WTC11 (cell line): Measurements from ENCODE around the gene LAMA1. TPM values are rescaled to one million over a fixed set of nuclear protein-coding genes. Genes with fewer than 3 reads are reported as not detected.
"Not testable (repeated sequence)": the region's sequence is repeated elsewhere in the genome, so short reads cannot be mapped to it uniquely, and the experiment has no call there.

ENCODE experiments used
- ATAC-seq: fragments of 200-7000 bp; cut with Tn5 transposase; 2 replicates; pipeline ENCODE4 v1.10.0; 2021; ENCODE audit warnings: mild to moderate bottlenecking, moderate library complexity
- CTCF ChIA-PET: fragments of 300-600 bp; sonication (Branson Sonifier 250); formaldehyde crosslinking; loops from one replicate; lab custom pipeline; 2021; ENCODE audit warnings: antibody characterized with exemption; lab: Charles Lee
- POLR2A ChIA-PET: fragments of 350-600 bp; sonication (Branson Sonifier 250); formaldehyde crosslinking; loops from one replicate; lab custom pipeline; 2021; ENCODE audit warnings: antibody characterized with exemption; lab: Charles Lee
- DNase-seq: peaks from one replicate; pipeline ENCODE4 v3.0.0; 2021; ENCODE audit warnings: low spot score
- H3K27ac Mint-ChIP-seq: 2 replicates; pipeline ENCODE4 v1.8.0; 2021; ENCODE audit warnings: mixed read lengths
- H3K27me3 Mint-ChIP-seq: 2 replicates; pipeline ENCODE4 v1.8.0; 2021; ENCODE audit warnings: low read depth, mild to moderate bottlenecking, moderate library complexity, mixed read lengths
- H3K36me3 Mint-ChIP-seq: 2 replicates; pipeline ENCODE4 v1.8.0; 2021; ENCODE audit warnings: mixed read lengths
- H3K4me1 Mint-ChIP-seq: 2 replicates; pipeline ENCODE4 v1.8.0; 2022; ENCODE audit warnings: mixed read lengths
- H3K4me3 Mint-ChIP-seq: 2 replicates; pipeline ENCODE4 v1.8.0; 2021; ENCODE audit warnings: mild to moderate bottlenecking, moderate library complexity, mixed read lengths
- H3K9me3 Mint-ChIP-seq: 2 replicates; pipeline ENCODE4 v1.8.0; 2021; ENCODE audit warnings: mixed read lengths
- ELF4 ChIP-seq: sonication (generic); formaldehyde crosslinking; IDR thresholded peaks from 2 replicates; pipeline ENCODE4 v1.8.1; 2022; ENCODE audit warnings: low read depth, mild to moderate bottlenecking, moderate library complexity, missing genetic modification reagents
- GRHL2 ChIP-seq: fragments of 250-450 bp; sonication (Bioruptor Pico); IDR thresholded peaks from 2 replicates; pipeline ENCODE4 v1.8.0; 2022; ENCODE audit warnings: mild to moderate bottlenecking, moderate library complexity; ENCODE audit not compliant: insufficient replicate concordance, severe bottlenecking
- HMGA2 ChIP-seq: fragments of 250-450 bp; sonication (Bioruptor Pico); IDR thresholded peaks from 2 replicates; pipeline ENCODE4 v1.4.0; 2021; ENCODE audit warnings: mild to moderate bottlenecking, moderate library complexity
- NFYB ChIP-seq: sonication (generic); formaldehyde crosslinking; conservative IDR thresholded peaks from 2 replicates; pipeline ENCODE4 v1.8.0; 2022; ENCODE audit warnings: low read depth, missing genetic modification reagents
- PRDM15 ChIP-seq: sonication (generic); formaldehyde crosslinking; IDR thresholded peaks from 2 replicates; pipeline ENCODE4 v1.8.0; 2022; ENCODE audit warnings: missing genetic modification reagents
- RELA ChIP-seq: sonication (generic); formaldehyde crosslinking; IDR thresholded peaks from 2 replicates; pipeline ENCODE4 v1.8.1; 2022; ENCODE audit warnings: missing genetic modification reagents, mild to moderate bottlenecking, borderline replicate concordance
- TCF7 ChIP-seq: sonication (generic); formaldehyde crosslinking; IDR thresholded peaks from 2 replicates; pipeline ENCODE4 v1.8.0; 2022; ENCODE audit warnings: mild to moderate bottlenecking, low read depth, missing genetic modification reagents, moderate library complexity
- TP53 ChIP-seq: sonication (generic); formaldehyde crosslinking; IDR thresholded peaks from 2 replicates; pipeline ENCODE4 v1.8.1; 2023; ENCODE audit warnings: mild to moderate bottlenecking, missing genetic modification reagents
- ZNF138 ChIP-seq: sonication (generic); formaldehyde crosslinking; conservative IDR thresholded peaks from 2 replicates; pipeline ENCODE4 v1.8.1; 2022; ENCODE audit warnings: mild to moderate bottlenecking, moderate library complexity, missing genetic modification reagents
- ZNF423 ChIP-seq: fragments of 250-450 bp; sonication (Bioruptor Pico); IDR thresholded peaks from 2 replicates; pipeline ENCODE4 v2.1.2; 2022; ENCODE audit warnings: mild to moderate bottlenecking, moderate library complexity
- ZNF512 ChIP-seq: sonication (generic); formaldehyde crosslinking; IDR thresholded peaks from 2 replicates; pipeline ENCODE4 v1.8.1; 2022; ENCODE audit warnings: missing genetic modification reagents, borderline replicate concordance
- total RNA-seq: library from RNA; stranded (reverse); gene quantifications from 3 replicates; pipeline ENCODE4 v1.2.3, GENCODE V29; 2021
- TF ChIP-seq, protein P1 (sequence below): fragments of 250-450 bp; sonication (Bioruptor Pico); IDR thresholded peaks from 2 replicates; pipeline ENCODE4 v1.8.0; 2021; ENCODE audit warnings: mild to moderate bottlenecking
- TF ChIP-seq, protein P2 (sequence below): fragments of 250-450 bp; sonication (Bioruptor Pico); IDR thresholded peaks from 2 replicates; pipeline ENCODE4 v1.9.0; 2021; ENCODE audit warnings: moderate library complexity, mild to moderate bottlenecking, inconsistent platforms, borderline replicate concordance
- TF ChIP-seq, protein P3 (sequence below): sonication (generic); formaldehyde crosslinking; IDR thresholded peaks from 2 replicates; pipeline ENCODE4 v1.8.1; 2023; ENCODE audit warnings: mild to moderate bottlenecking, moderate library complexity, missing genetic modification reagents
- TF ChIP-seq, protein P4 (sequence below): sonication (generic); formaldehyde crosslinking; IDR thresholded peaks from 2 replicates; pipeline ENCODE4 v1.8.0; 2023; ENCODE audit warnings: missing genetic modification reagents

The LAMA1 gene
- total RNA-seq, 1 experiment from 2014 or later = 50.7 TPM

GRCh38 chr18:6940451-6940850 lies 177.1 kb downstream of the LAMA1 start (continued):
- TF ChIP-seq, protein P1, sequence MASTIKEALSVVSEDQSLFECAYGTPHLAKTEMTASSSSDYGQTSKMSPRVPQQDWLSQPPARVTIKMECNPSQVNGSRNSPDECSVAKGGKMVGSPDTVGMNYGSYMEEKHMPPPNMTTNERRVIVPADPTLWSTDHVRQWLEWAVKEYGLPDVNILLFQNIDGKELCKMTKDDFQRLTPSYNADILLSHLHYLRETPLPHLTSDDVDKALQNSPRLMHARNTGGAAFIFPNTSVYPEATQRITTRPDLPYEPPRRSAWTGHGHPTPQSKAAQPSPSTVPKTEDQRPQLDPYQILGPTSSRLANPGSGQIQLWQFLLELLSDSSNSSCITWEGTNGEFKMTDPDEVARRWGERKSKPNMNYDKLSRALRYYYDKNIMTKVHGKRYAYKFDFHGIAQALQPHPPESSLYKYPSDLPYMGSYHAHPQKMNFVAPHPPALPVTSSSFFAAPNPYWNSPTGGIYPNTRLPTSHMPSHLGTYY (CRISPR knock-in tag) = no peak
- TF ChIP-seq HMGA2 (CRISPR knock-in tag) (no peak), ZNF512 (CRISPR knock-in tag) (no peak), ZNF138 (CRISPR knock-in tag) (no peak), GRHL2 (CRISPR knock-in tag) (no peak), TP53 (CRISPR knock-in tag) (no peak), PRDM15 (CRISPR knock-in tag) (no peak), NFYB (CRISPR knock-in tag) (no peak), TCF7 (CRISPR knock-in tag) (no peak)
- TF ChIP-seq, protein P2, sequence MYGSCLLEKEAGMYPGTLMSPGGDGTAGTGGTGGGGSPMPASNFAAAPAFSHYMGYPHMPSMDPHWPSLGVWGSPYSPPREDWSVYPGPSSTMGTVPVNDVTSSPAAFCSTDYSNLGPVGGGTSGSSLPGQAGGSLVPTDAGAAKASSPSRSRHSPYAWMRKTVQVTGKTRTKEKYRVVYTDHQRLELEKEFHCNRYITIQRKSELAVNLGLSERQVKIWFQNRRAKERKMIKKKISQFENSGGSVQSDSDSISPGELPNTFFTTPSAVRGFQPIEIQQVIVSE = no peak
- TF ChIP-seq, protein P3, sequence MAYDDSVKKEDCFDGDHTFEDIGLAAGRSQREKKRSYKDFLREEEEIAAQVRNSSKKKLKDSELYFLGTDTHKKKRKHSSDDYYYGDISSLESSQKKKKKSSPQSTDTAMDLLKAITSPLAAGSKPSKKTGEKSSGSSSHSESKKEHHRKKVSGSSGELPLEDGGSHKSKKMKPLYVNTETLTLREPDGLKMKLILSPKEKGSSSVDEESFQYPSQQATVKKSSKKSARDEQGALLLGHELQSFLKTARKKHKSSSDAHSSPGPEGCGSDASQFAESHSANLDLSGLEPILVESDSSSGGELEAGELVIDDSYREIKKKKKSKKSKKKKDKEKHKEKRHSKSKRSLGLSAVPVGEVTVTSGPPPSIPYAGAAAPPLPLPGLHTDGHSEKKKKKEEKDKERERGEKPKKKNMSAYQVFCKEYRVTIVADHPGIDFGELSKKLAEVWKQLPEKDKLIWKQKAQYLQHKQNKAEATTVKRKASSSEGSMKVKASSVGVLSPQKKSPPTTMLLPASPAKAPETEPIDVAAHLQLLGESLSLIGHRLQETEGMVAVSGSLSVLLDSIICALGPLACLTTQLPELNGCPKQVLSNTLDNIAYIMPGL (CRISPR knock-in tag) = no peak

- Mint-ChIP-seq H3K4me3 (no peak overlapping the region), H3K4me1 (no peaks in the 10 kb centered on the region), H3K27ac (no peak overlapping the region), H3K36me3 (peaks cover 24% of the 10 kb centered on the region), H3K27me3 (no peaks in the 10 kb centered on the region), H3K9me3 (no peaks in the 10 kb centered on the region)
- TF ChIP-seq, protein P4, sequence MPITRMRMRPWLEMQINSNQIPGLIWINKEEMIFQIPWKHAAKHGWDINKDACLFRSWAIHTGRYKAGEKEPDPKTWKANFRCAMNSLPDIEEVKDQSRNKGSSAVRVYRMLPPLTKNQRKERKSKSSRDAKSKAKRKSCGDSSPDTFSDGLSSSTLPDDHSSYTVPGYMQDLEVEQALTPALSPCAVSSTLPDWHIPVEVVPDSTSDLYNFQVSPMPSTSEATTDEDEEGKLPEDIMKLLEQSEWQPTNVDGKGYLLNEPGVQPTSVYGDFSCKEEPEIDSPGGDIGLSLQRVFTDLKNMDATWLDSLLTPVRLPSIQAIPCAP (CRISPR knock-in tag) = no peak
- TF ChIP-seq ELF4 (CRISPR knock-in tag) (no peak), ZNF423 (no peak), RELA (CRISPR knock-in tag) (no peak)
- ATAC-seq (no peak), DNase-seq (no peak)
- POLR2A ChIA-PET = no interaction called here
- CTCF ChIA-PET = interaction anchor here (0.8 kb wide), 1 partner anchor 237 kb away, joined by 3 read pairs; no protein-coding TSS in a partner anchor
Observed at GRCh38 chr18:6939972-6940371, 177.6 kb downstream of the LAMA1 start.

DNA sequence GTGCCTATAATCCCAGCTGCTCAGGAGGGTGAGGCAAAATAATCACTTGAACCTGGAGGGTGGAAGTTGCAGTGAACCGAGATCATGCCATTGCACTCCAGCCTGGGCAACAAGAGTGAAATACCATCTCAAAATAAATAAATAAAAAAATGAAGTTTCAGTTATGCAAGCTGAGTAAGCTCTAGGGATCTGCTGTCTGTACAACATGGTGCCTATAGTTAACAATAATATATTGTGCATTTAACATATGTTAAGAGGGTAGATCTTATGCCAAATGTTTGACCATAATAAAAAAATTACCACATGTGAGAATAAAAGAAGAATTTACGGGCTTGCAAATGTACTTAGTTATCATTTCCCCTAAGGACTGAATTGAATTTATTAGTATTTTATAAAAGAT lies 179.2 kb downstream of the LAMA1 start:
- H3K27ac Mint-ChIP-seq, ATAC-seq, H3K4me1 Mint-ChIP-seq, H3K27me3 Mint-ChIP-seq, POLR2A ChIA-PET, H3K4me3 Mint-ChIP-seq, DNase-seq, CTCF ChIA-PET, H3K9me3 Mint-ChIP-seq: not testable (repeated sequence)
- H3K36me3 Mint-ChIP-seq = peaks cover 18% of the 10 kb centered on the region
